HEK293 (cell line): Measurements from ENCODE around the gene ZFR.

ENCODE experiments used
- GLI2 ChIP-seq: fragments of 450-650 bp; formaldehyde crosslinking; IDR thresholded peaks from 2 replicates; pipeline ENCODE4; 2017; ENCODE audit warnings: missing biosample characterization, missing genetic modification characterization, low read depth, borderline replicate concordance
- GLIS1 ChIP-seq: fragments of 450-650 bp; formaldehyde crosslinking; IDR thresholded peaks from 2 replicates; pipeline ENCODE4 v1.5.1; 2016; ENCODE audit warnings: missing biosample characterization, missing genetic modification characterization
- KLF7 ChIP-seq: fragments of 450-650 bp; formaldehyde crosslinking; IDR thresholded peaks from 2 replicates; pipeline ENCODE4 v1.5.1; 2016; ENCODE audit warnings: missing biosample characterization, missing genetic modification characterization, borderline replicate concordance
- MZF1 ChIP-seq: fragments of 450-650 bp; formaldehyde crosslinking; IDR thresholded peaks from 2 replicates; pipeline ENCODE4 v1.5.1; 2017; ENCODE audit warnings: missing biosample characterization, missing genetic modification characterization, borderline replicate concordance
- PRDM1 ChIP-seq: fragments of 450-650 bp; formaldehyde crosslinking; IDR thresholded peaks from 2 replicates; pipeline ENCODE4; 2016; ENCODE audit warnings: missing biosample characterization, missing genetic modification characterization
- RBAK ChIP-seq: fragments of 450-650 bp; formaldehyde crosslinking; IDR thresholded peaks from 2 replicates; pipeline ENCODE4 v1.5.1; 2016; ENCODE audit warnings: missing biosample characterization, missing genetic modification characterization
- SP3 ChIP-seq: fragments of 450-650 bp; formaldehyde crosslinking; IDR thresholded peaks from 2 replicates; pipeline ENCODE4 v1.5.1; 2016; ENCODE audit warnings: missing biosample characterization, missing genetic modification characterization
- YY1 ChIP-seq: fragments of 450-650 bp; formaldehyde crosslinking; IDR thresholded peaks from 2 replicates; pipeline ENCODE4 v1.5.1; 2018; ENCODE audit warnings: missing biosample characterization, missing genetic modification characterization
- ZBTB1 ChIP-seq: fragments of 450-650 bp; formaldehyde crosslinking; IDR thresholded peaks from 2 replicates; pipeline ENCODE4 v1.5.1; 2016; ENCODE audit warnings: missing biosample characterization, missing genetic modification characterization
- ZBTB10 ChIP-seq: fragments of 450-650 bp; formaldehyde crosslinking; IDR thresholded peaks from 2 replicates; pipeline ENCODE4 v1.5.1; 2016; ENCODE audit warnings: missing biosample characterization, missing genetic modification characterization
- ZBTB6 ChIP-seq: fragments of 450-650 bp; formaldehyde crosslinking; IDR thresholded peaks from 2 replicates; pipeline ENCODE4 v1.5.1; 2017; ENCODE audit warnings: missing biosample characterization, missing genetic modification characterization
- ZIC2 ChIP-seq: fragments of 450-650 bp; formaldehyde crosslinking; IDR thresholded peaks from 2 replicates; pipeline ENCODE4 v1.5.1; 2016; ENCODE audit warnings: missing biosample characterization, missing genetic modification characterization
- ZNF175 ChIP-seq: fragments of 450-650 bp; formaldehyde crosslinking; IDR thresholded peaks from 2 replicates; pipeline ENCODE4 v1.5.1; 2016; ENCODE audit warnings: missing biosample characterization, missing genetic modification characterization
- ZNF223 ChIP-seq: fragments of 450-650 bp; formaldehyde crosslinking; IDR thresholded peaks from 2 replicates; pipeline ENCODE4 v1.5.1; 2016; ENCODE audit warnings: missing biosample characterization, missing genetic modification characterization
- ZNF23 ChIP-seq: fragments of 450-650 bp; formaldehyde crosslinking; IDR thresholded peaks from 2 replicates; pipeline ENCODE4 v1.5.1; 2016; ENCODE audit warnings: missing biosample characterization, missing genetic modification characterization, borderline replicate concordance
- ZNF248 ChIP-seq: fragments of 450-650 bp; formaldehyde crosslinking; IDR thresholded peaks from 2 replicates; pipeline ENCODE4 v1.5.1; 2017; ENCODE audit warnings: missing biosample characterization, missing genetic modification characterization
- ZNF350 ChIP-seq: fragments of 450-650 bp; formaldehyde crosslinking; IDR thresholded peaks from 2 replicates; pipeline ENCODE4 v1.5.0; 2017; ENCODE audit warnings: missing biosample characterization, mild to moderate bottlenecking, missing genetic modification characterization
- ZNF521 ChIP-seq: fragments of 450-650 bp; formaldehyde crosslinking; IDR thresholded peaks from 2 replicates; pipeline ENCODE4 v1.5.1; 2017; ENCODE audit warnings: missing biosample characterization, mild to moderate bottlenecking, missing genetic modification characterization
- ZNF544 ChIP-seq: fragments of 450-650 bp; formaldehyde crosslinking; IDR thresholded peaks from 2 replicates; pipeline ENCODE4 v1.5.0; 2017; ENCODE audit warnings: missing biosample characterization, missing genetic modification characterization
- ZNF555 ChIP-seq: fragments of 450-650 bp; formaldehyde crosslinking; conservative IDR thresholded peaks from 2 replicates; pipeline ENCODE4 v1.5.1; 2017; ENCODE audit warnings: missing biosample characterization, mild to moderate bottlenecking, missing genetic modification characterization, inconsistent platforms
- ZNF664 ChIP-seq: fragments of 450-650 bp; formaldehyde crosslinking; IDR thresholded peaks from 2 replicates; pipeline ENCODE4 v1.5.1; 2016; ENCODE audit warnings: missing biosample characterization, missing genetic modification characterization
- ZNF677 ChIP-seq: fragments of 450-650 bp; IDR thresholded peaks from 2 replicates; pipeline ENCODE4 v1.5.0; 2018; ENCODE audit warnings: missing biosample characterization, mild to moderate bottlenecking, missing genetic modification characterization, moderate library complexity
- ZNF777 ChIP-seq: fragments of 450-650 bp; formaldehyde crosslinking; IDR thresholded peaks from 2 replicates; pipeline ENCODE4 v1.5.1; 2017; ENCODE audit warnings: missing biosample characterization, missing genetic modification characterization, borderline replicate concordance
- ZSCAN23 ChIP-seq: fragments of 450-650 bp; formaldehyde crosslinking; IDR thresholded peaks from 2 replicates; pipeline ENCODE4 v1.5.1; 2016; ENCODE audit warnings: missing biosample characterization, missing genetic modification characterization
- TF ChIP-seq, protein P1 (sequence below): fragments of 450-650 bp; formaldehyde crosslinking; IDR thresholded peaks from 2 replicates; pipeline ENCODE4 v1.5.1; 2017; ENCODE audit warnings: missing biosample characterization, missing genetic modification characterization
- TF ChIP-seq, protein P2 (sequence below): fragments of 450-650 bp; formaldehyde crosslinking; IDR thresholded peaks from 2 replicates; pipeline ENCODE4 v1.5.1; 2016; ENCODE audit warnings: missing biosample characterization, missing genetic modification characterization
- TF ChIP-seq, protein P3 (sequence below): fragments of 450-650 bp; formaldehyde crosslinking; IDR thresholded peaks from 2 replicates; pipeline ENCODE4 v1.5.1; 2016; ENCODE audit warnings: missing biosample characterization, missing genetic modification characterization, borderline replicate concordance
- TF ChIP-seq, protein P4 (sequence below): fragments of 450-650 bp; formaldehyde crosslinking; IDR thresholded peaks from 2 replicates; pipeline ENCODE4 v1.5.1; 2016; ENCODE audit warnings: missing biosample characterization, missing genetic modification characterization

ZFR gene

DNA sequence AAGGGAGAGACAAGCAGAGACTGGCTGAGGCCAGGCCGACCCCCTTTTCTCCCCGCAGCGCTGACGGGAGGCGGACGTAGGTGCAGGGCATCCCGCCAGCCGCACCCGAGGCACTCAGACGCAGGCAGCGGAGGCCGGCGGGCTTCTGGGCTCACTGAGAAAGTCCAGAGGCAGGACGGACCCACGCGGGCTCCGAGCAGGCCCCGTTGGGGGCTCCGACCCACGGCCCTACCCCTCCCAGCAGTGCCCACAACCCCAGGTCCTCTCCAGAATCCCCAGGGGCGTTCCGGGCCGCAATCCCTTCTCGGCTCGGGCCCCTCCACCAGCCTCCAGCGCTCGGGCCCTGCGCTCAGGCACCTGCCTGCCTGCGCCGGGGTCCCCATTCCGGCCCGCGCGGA lies 132.3 kb downstream of the ZFR start (continued):
- no peak for TF ChIP-seq ZNF677 (tag by site-specific recombination)
- no peak for TF ChIP-seq ZNF521
- TF ChIP-seq, protein P1, sequence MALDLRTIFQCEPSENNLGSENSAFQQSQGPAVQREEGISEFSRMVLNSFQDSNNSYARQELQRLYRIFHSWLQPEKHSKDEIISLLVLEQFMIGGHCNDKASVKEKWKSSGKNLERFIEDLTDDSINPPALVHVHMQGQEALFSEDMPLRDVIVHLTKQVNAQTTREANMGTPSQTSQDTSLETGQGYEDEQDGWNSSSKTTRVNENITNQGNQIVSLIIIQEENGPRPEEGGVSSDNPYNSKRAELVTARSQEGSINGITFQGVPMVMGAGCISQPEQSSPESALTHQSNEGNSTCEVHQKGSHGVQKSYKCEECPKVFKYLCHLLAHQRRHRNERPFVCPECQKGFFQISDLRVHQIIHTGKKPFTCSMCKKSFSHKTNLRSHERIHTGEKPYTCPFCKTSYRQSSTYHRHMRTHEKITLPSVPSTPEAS (tag by site-specific recombination) = 0 out of 2 replicates have a peak, but pooled peaks have one; percentile 15
- TF ChIP-seq ZBTB6 (tag by site-specific recombination) = peak; percentile 43; the same call in 1 of the 2 replicates
- 0 out of 2 replicates have a peak, but pooled peaks have one; percentile 44 for TF ChIP-seq PRDM1 (tag by site-specific recombination)
- no peak for TF ChIP-seq SP3 (tag by site-specific recombination)
- TF ChIP-seq YY1 (tag by site-specific recombination) = 0 out of 2 replicates have a peak, but pooled peaks have one; percentile 9
- peak; percentile 67; the same call in 1 of the 2 replicates for TF ChIP-seq ZNF223 (tag by site-specific recombination)
- no peak for TF ChIP-seq GLI2 (tag by site-specific recombination)
- TF ChIP-seq ZBTB10 = peak; percentile 59
- TF ChIP-seq ZNF555 = no peak
- TF ChIP-seq, protein P2, sequence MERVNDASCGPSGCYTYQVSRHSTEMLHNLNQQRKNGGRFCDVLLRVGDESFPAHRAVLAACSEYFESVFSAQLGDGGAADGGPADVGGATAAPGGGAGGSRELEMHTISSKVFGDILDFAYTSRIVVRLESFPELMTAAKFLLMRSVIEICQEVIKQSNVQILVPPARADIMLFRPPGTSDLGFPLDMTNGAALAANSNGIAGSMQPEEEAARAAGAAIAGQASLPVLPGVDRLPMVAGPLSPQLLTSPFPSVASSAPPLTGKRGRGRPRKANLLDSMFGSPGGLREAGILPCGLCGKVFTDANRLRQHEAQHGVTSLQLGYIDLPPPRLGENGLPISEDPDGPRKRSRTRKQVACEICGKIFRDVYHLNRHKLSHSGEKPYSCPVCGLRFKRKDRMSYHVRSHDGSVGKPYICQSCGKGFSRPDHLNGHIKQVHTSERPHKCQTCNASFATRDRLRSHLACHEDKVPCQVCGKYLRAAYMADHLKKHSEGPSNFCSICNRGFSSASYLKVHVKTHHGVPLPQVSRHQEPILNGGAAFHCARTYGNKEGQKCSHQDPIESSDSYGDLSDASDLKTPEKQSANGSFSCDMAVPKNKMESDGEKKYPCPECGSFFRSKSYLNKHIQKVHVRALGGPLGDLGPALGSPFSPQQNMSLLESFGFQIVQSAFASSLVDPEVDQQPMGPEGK (tag by site-specific recombination) = peak; percentile 70
- TF ChIP-seq ZSCAN23 (tag by site-specific recombination) = no peak
- TF ChIP-seq, protein P3, sequence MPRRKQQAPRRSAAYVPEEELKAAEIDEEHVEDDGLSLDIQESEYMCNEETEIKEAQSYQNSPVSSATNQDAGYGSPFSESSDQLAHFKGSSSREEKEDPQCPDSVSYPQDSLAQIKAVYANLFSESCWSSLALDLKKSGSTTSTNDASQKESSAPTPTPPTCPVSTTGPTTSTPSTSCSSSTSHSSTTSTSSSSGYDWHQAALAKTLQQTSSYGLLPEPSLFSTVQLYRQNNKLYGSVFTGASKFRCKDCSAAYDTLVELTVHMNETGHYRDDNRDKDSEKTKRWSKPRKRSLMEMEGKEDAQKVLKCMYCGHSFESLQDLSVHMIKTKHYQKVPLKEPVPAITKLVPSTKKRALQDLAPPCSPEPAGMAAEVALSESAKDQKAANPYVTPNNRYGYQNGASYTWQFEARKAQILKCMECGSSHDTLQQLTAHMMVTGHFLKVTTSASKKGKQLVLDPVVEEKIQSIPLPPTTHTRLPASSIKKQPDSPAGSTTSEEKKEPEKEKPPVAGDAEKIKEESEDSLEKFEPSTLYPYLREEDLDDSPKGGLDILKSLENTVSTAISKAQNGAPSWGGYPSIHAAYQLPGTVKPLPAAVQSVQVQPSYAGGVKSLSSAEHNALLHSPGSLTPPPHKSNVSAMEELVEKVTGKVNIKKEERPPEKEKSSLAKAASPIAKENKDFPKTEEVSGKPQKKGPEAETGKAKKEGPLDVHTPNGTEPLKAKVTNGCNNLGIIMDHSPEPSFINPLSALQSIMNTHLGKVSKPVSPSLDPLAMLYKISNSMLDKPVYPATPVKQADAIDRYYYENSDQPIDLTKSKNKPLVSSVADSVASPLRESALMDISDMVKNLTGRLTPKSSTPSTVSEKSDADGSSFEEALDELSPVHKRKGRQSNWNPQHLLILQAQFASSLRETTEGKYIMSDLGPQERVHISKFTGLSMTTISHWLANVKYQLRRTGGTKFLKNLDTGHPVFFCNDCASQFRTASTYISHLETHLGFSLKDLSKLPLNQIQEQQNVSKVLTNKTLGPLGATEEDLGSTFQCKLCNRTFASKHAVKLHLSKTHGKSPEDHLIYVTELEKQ (tag by site-specific recombination) = no peak
- TF ChIP-seq, protein P4, sequence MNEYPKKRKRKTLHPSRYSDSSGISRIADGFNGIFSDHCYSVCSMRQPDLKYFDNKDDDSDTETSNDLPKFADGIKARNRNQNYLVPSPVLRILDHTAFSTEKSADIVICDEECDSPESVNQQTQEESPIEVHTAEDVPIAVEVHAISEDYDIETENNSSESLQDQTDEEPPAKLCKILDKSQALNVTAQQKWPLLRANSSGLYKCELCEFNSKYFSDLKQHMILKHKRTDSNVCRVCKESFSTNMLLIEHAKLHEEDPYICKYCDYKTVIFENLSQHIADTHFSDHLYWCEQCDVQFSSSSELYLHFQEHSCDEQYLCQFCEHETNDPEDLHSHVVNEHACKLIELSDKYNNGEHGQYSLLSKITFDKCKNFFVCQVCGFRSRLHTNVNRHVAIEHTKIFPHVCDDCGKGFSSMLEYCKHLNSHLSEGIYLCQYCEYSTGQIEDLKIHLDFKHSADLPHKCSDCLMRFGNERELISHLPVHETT (tag by site-specific recombination) = no peak
- no peak for TF ChIP-seq ZBTB1 (tag by site-specific recombination)
- no peak for TF ChIP-seq ZNF248
- peak; percentile 48 for TF ChIP-seq GLIS1
- 0 out of 2 replicates have a peak, but pooled peaks have one; percentile 25 for TF ChIP-seq KLF7 (tag by site-specific recombination)
- no peak for TF ChIP-seq RBAK (tag by site-specific recombination)
- TF ChIP-seq ZNF777 (tag by site-specific recombination) = no peak
- no peak; the same call in 1 of the 2 replicates for TF ChIP-seq MZF1 (tag by site-specific recombination)
- TF ChIP-seq ZNF350 (tag by site-specific recombination) = no peak
- peak; percentile 52 for TF ChIP-seq ZIC2
- no peak for TF ChIP-seq ZNF544
- no peak for TF ChIP-seq ZNF23 (tag by site-specific recombination)
- no peak for TF ChIP-seq ZNF664
- TF ChIP-seq ZNF175 = no peak
